GM18498 (cell line): Measurements from ENCODE around the gene SALL4.
"Not testable (repeated sequence)": the region's sequence is repeated elsewhere in the genome, so short reads cannot be mapped to it uniquely, and the experiment has no call there.

Source experiments
- ATAC-seq: cut with Tn5 transposase; IDR thresholded peaks from one replicate; pipeline ENCODE4 v1.9.1; 2021; ENCODE audit warnings: mild to moderate bottlenecking, moderate library complexity; ENCODE audit not compliant: unreplicated experiment

Gene SALL4

GRCh38 chr20:51767867-51768758 is 34.2 kb downstream of the SALL4 start, which contains the start of gene ATP9A:
TSS of gene ATP9A (minus strand) at chr20:51768390. CDS start at chr20:51768369, 21 bp downstream.
- no peak for ATAC-seq

GRCh38 chr20:51766994-51767866 is 35.1 kb downstream of the SALL4 start:
- ATAC-seq: no peak

GRCh38 chr20:51765381-51765780 is 36.9 kb downstream of the SALL4 start:
- not testable (repeated sequence) for ATAC-seq

- no peak for ATAC-seq
Observed at GRCh38 chr20:51763965-51764602, 38.2 kb downstream of the SALL4 start.

- no peak for ATAC-seq
Observed at GRCh38 chr20:51760905-51761546, 41.3 kb downstream of the SALL4 start.

GRCh38 chr20:51759769-51760510 is 42.4 kb downstream of the SALL4 start:
- no peak for ATAC-seq

- ATAC-seq: no peak
Observed at GRCh38 chr20:51758978-51759544, 43.3 kb downstream of the SALL4 start.

GRCh38 chr20:51757226-51757625 is 45.1 kb downstream of the SALL4 start:
- ATAC-seq: no peak

GRCh38 chr20:51756653-51757052 is 45.7 kb downstream of the SALL4 start:
- no peak for ATAC-seq

- ATAC-seq: not testable (repeated sequence)
Observed at GRCh38 chr20:51753220-51753619, 49.1 kb downstream of the SALL4 start.

- ATAC-seq: no peak
Observed at GRCh38 chr20:51752343-51752951, 49.9 kb downstream of the SALL4 start.

- no peak for ATAC-seq
Observed at GRCh38 chr20:51750770-51751388, 51.4 kb downstream of the SALL4 start.

GRCh38 chr20:51750037-51750769 is 52.1 kb downstream of the SALL4 start:
- no peak for ATAC-seq

GRCh38 chr20:51749674-51750036 is 52.7 kb downstream of the SALL4 start:
- no peak for ATAC-seq

GRCh38 chr20:51747182-51747911 is 55.0 kb downstream of the SALL4 start:
- no peak for ATAC-seq

- no peak for ATAC-seq
Observed at GRCh38 chr20:51745804-51746203, 56.5 kb downstream of the SALL4 start.

- no peak for ATAC-seq
Observed at GRCh38 chr20:51740838-51741237, 61.5 kb downstream of the SALL4 start.
